ENCODE results near the gene SLC22A7.
A peak's percentile ranks its signal among the peaks of the same experiment; 100 is the strongest.

The SLC22A7 gene

DNA sequence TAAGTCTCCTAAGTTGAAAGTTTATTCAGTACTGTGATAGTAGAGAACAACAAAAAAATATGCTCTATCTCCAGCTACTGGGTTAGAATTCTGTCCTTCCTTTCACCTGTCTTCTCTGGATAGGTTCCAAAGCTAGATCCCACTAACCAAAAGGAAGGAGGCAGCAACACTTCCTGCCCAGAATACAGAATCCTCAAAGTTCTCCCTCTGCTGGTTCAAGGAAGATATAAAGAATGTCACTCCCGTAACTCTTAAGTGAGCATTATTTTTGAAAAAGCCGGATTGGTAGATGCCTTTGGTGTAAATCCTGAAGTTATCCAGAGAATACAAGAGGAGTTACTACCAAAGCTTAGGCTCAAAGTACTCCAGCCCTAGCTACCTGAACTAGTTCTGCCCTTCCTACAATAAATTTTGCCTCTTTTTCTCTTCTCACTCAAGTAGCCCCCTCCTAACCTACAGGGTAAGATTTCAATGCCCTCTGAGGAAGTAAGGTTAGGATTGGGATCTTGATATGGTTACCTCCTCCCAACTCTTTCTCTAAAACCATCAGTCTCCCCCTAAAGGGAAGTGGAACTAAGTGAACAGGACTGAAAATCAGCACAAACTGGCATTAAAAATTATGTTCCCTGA lies 36.5 kb downstream of the SLC22A7 start:
- WGBS (ENCODE audit: extremely low coverage, insufficient coverage, insufficient read length), result no CpG with 5 or more reads among the region's 2 CpGs
- H3K27me3 ChIP-seq (ENCODE audit: insufficient read depth, low read length), result no peaks in the 10 kb centered on the region

DNA sequence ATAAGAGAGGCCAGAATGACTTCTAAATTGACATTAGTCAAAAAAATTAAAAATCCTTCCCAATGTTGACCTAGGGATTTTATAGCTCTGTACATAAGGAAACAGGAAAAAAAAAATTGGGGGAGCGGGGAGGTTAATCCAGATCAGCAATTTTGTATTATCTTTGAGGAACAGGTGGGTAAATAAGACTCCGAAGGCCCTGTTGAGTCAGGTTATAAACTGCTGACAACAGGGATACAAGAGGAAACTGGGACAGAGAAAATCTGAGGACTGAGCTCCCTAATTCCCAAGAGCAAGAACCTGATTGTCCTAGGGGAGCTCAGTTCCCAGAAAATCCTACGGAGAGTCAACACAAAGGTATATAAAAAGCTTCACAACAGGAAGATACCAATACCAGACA lies 37.4 kb downstream of the SLC22A7 start:
- Histone ChIP-seq H3K14ac (ENCODE audit: low read length) (no peak overlapping the region), H3K18ac (ENCODE audit: low read length) (no peak overlapping the region), H3K79me2 (ENCODE audit: control insufficient read depth, insufficient read depth, low read length, poor library complexity) (no peaks in the 10 kb centered on the region), H2BK12ac (ENCODE audit: low read length) (no peak overlapping the region), H3K27me3 (ENCODE audit: insufficient read depth, low read length) (no peaks in the 10 kb centered on the region), H3K4ac (ENCODE audit: low read depth, low read length) (no peak overlapping the region), H3K4me2 (ENCODE audit: low read length) (no peak overlapping the region), H4K91ac (ENCODE audit: low read depth, low read length) (no peak overlapping the region), H3K79me1 (ENCODE audit: low read length) (no peaks in the 10 kb centered on the region), H3K9me3 (ENCODE audit: insufficient read depth, low read depth, low read length) (peaks cover 2% of the 10 kb centered on the region), H2BK120ac (ENCODE audit: insufficient read depth, low read length, poor library complexity) (no peak overlapping the region), H3K4me3 (ENCODE audit: low read depth, low read length) (no peak overlapping the region), H3K9ac (ENCODE audit: low read length) (no peak overlapping the region), H3K36me3 (ENCODE audit: control insufficient read depth in 1 of 2, insufficient read depth in 2 of 2, low read length in 2 of 2) (peaks cover 6 to 26% of the 10 kb centered on the region in 2 experiments), H4K12ac (ENCODE audit: low read depth, low read length) (no peak overlapping the region), H3K27ac (ENCODE audit: low read depth, low read length) (no peak overlapping the region), H2AK5ac (ENCODE audit: low read length) (no peak overlapping the region), H4K8ac (ENCODE audit: low read depth, low read length) (no peak overlapping the region), H2BK5ac (ENCODE audit: low read depth, low read length, poor library complexity) (no peak overlapping the region), H3K4me1 (ENCODE audit: control insufficient read depth in 1 of 2, insufficient read depth in 2 of 2, low read length in 2 of 2) (peaks cover 0 to 2% of the 10 kb centered on the region in 2 experiments), H3K23ac (ENCODE audit: low read length) (no peak overlapping the region), H2AFZ (ENCODE audit: insufficient read depth, low read length, poor library complexity) (no peak overlapping the region)
- DNase-seq, result no peak
- WGBS (ENCODE audit: extremely low coverage, insufficient coverage, insufficient read length), result no CpG with 5 or more reads among the region's 3 CpGs

More for the DNA sequence above, 36.5 kb downstream of the SLC22A7 start:
- Histone ChIP-seq H4K8ac (ENCODE audit: low read depth, low read length) (no peak overlapping the region), H2BK5ac (ENCODE audit: low read depth, low read length, poor library complexity) (no peak overlapping the region), H3K18ac (ENCODE audit: low read length) (no peak overlapping the region), H3K9me3 (ENCODE audit: insufficient read depth, low read depth, low read length) (peaks cover 2% of the 10 kb centered on the region), H2AFZ (ENCODE audit: insufficient read depth, low read length, poor library complexity) (no peak overlapping the region), H3K4me3 (ENCODE audit: low read depth, low read length) (no peak overlapping the region), H3K79me1 (ENCODE audit: low read length) (no peaks in the 10 kb centered on the region), H3K79me2 (ENCODE audit: control insufficient read depth, insufficient read depth, low read length, poor library complexity) (no peaks in the 10 kb centered on the region), H4K91ac (ENCODE audit: low read depth, low read length) (no peak overlapping the region), H2BK120ac (ENCODE audit: insufficient read depth, low read length, poor library complexity) (no peak overlapping the region), H3K4me2 (ENCODE audit: low read length) (no peak overlapping the region), H3K36me3 (ENCODE audit: control insufficient read depth in 1 of 2, insufficient read depth in 2 of 2, low read length in 2 of 2) (peaks cover 4 to 19% of the 10 kb centered on the region in 2 experiments), H2BK12ac (ENCODE audit: low read length) (no peak overlapping the region), H3K23ac (ENCODE audit: low read length) (no peak overlapping the region), H2AK5ac (ENCODE audit: low read length) (no peak overlapping the region), H3K4me1 (ENCODE audit: control insufficient read depth in 1 of 2, insufficient read depth in 2 of 2, low read length in 2 of 2) (peaks cover 0 to 2% of the 10 kb centered on the region in 2 experiments), H3K4ac (ENCODE audit: low read depth, low read length) (no peak overlapping the region), H3K9ac (ENCODE audit: low read length) (no peak overlapping the region), H3K14ac (ENCODE audit: low read length) (no peak overlapping the region), H3K27ac (ENCODE audit: low read depth, low read length) (no peak overlapping the region), H4K12ac (ENCODE audit: low read depth, low read length) (no peak overlapping the region)
- peak in 1 of 2 donors; percentile 72 for DNase-seq

DNA sequence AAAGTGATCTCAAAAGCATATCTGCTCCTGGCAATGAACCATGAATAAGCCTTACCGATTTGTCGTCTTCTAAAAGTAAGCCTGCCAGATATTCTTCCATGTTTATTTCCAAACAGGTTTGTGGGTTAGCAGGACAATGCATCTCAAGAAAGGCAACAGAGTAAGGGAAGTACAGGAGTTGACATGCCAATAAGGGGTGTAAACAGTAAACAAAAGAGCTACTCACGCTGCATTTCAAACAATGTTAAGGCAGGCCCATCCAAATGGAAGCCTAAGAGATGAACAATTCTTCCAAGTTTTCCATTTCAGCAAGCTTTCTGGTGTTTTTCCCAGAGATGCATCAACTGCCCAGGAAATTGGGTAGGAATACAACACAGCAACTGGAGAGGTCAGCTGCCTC lies 38.3 kb downstream of the SLC22A7 start:
- H3K9me3 ChIP-seq (ENCODE audit: insufficient read depth, low read depth, low read length), result peaks cover 2% of the 10 kb centered on the region
- no peak overlapping the region for H2BK120ac ChIP-seq (ENCODE audit: insufficient read depth, low read length, poor library complexity)
- no peak overlapping the region for H2AFZ ChIP-seq (ENCODE audit: insufficient read depth, low read length, poor library complexity)
- H3K4me2 ChIP-seq (ENCODE audit: low read length), result no peak overlapping the region
- no peak overlapping the region for H2BK5ac ChIP-seq (ENCODE audit: low read depth, low read length, poor library complexity)
- no peak overlapping the region for H3K9ac ChIP-seq (ENCODE audit: low read length)
- no peaks in the 10 kb centered on the region for H3K79me1 ChIP-seq (ENCODE audit: low read length)
- no peak overlapping the region for H3K4me3 ChIP-seq (ENCODE audit: low read depth, low read length)
- H3K14ac ChIP-seq (ENCODE audit: low read length), result no peak overlapping the region
- no peak overlapping the region for H3K4ac ChIP-seq (ENCODE audit: low read depth, low read length)
- peaks cover 8 to 31% of the 10 kb centered on the region in 2 experiments for H3K36me3 ChIP-seq (ENCODE audit: control insufficient read depth in 1 of 2, insufficient read depth in 2 of 2, low read length in 2 of 2)
- peaks cover 0 to 2% of the 10 kb centered on the region in 2 experiments for H3K4me1 ChIP-seq (ENCODE audit: control insufficient read depth in 1 of 2, insufficient read depth in 2 of 2, low read length in 2 of 2)
- no peak overlapping the region for H4K12ac ChIP-seq (ENCODE audit: low read depth, low read length)
- WGBS (ENCODE audit: extremely low coverage, insufficient coverage, insufficient read length), result no CpG with 5 or more reads among the region's 3 CpGs
- no peak overlapping the region for H4K8ac ChIP-seq (ENCODE audit: low read depth, low read length)
- no peaks in the 10 kb centered on the region for H3K79me2 ChIP-seq (ENCODE audit: control insufficient read depth, insufficient read depth, low read length, poor library complexity)
- H4K91ac ChIP-seq (ENCODE audit: low read depth, low read length), result no peak overlapping the region
- H3K23ac ChIP-seq (ENCODE audit: low read length), result no peak overlapping the region
- no peaks in the 10 kb centered on the region for H3K27me3 ChIP-seq (ENCODE audit: insufficient read depth, low read length)
- no peak overlapping the region for H2AK5ac ChIP-seq (ENCODE audit: low read length)
- no peak overlapping the region for H3K27ac ChIP-seq (ENCODE audit: low read depth, low read length)
- DNase-seq, result no peak
- H3K18ac ChIP-seq (ENCODE audit: low read length), result no peak overlapping the region
- H2BK12ac ChIP-seq (ENCODE audit: low read length), result no peak overlapping the region

DNA sequence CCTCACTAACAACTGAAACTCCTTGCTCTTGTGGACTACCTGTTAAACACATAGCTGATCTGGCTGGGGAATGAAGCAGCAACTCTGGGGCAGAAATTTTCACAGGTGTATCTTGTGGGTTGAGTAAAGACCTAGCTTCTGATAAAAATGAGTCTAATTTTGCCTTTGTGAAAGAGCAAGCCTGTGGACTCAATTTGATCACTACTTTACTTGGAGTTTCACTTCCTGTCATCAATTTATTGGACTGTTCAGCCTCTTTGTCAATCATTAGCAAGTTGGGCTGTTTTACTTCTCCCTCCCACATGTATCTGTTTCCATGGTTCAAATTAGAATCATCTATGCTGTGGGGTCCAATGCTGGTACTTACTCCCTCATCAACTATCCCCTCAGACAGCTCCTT lies 40.2 kb downstream of the SLC22A7 start:
- no peak overlapping the region for H3K27ac ChIP-seq (ENCODE audit: low read depth, low read length)
- no peak overlapping the region for H2BK120ac ChIP-seq (ENCODE audit: insufficient read depth, low read length, poor library complexity)
- H2AFZ ChIP-seq (ENCODE audit: insufficient read depth, low read length, poor library complexity), result no peak overlapping the region
- H3K79me2 ChIP-seq (ENCODE audit: control insufficient read depth, insufficient read depth, low read length, poor library complexity), result no peaks in the 10 kb centered on the region
- H3K79me1 ChIP-seq (ENCODE audit: low read length), result no peaks in the 10 kb centered on the region
- H3K4me3 ChIP-seq (ENCODE audit: low read depth, low read length), result no peak overlapping the region
- H4K12ac ChIP-seq (ENCODE audit: low read depth, low read length), result no peak overlapping the region
- no peak overlapping the region for H2BK5ac ChIP-seq (ENCODE audit: low read depth, low read length, poor library complexity)
- H3K23ac ChIP-seq (ENCODE audit: low read length), result no peak overlapping the region
- H2AK5ac ChIP-seq (ENCODE audit: low read length), result no peak overlapping the region
- H3K9ac ChIP-seq (ENCODE audit: low read length), result no peak overlapping the region
- H4K91ac ChIP-seq (ENCODE audit: low read depth, low read length), result no peak overlapping the region
- peaks cover 2% of the 10 kb centered on the region for H3K9me3 ChIP-seq (ENCODE audit: insufficient read depth, low read depth, low read length)
- no peak overlapping the region for H2BK12ac ChIP-seq (ENCODE audit: low read length)
- H3K14ac ChIP-seq (ENCODE audit: low read length), result no peak overlapping the region
- H3K4me1 ChIP-seq (ENCODE audit: control insufficient read depth in 1 of 2, insufficient read depth in 2 of 2, low read length in 2 of 2), result no peaks in the 10 kb centered on the region
- no peak overlapping the region for H3K4ac ChIP-seq (ENCODE audit: low read depth, low read length)
- no peak overlapping the region for H3K18ac ChIP-seq (ENCODE audit: low read length)
- no peak overlapping the region for H3K4me2 ChIP-seq (ENCODE audit: low read length)
- no peak overlapping the region for H4K8ac ChIP-seq (ENCODE audit: low read depth, low read length)
- DNase-seq, result no peak
- H3K36me3 ChIP-seq (ENCODE audit: control insufficient read depth in 1 of 2, insufficient read depth in 2 of 2, low read length in 2 of 2), result peaks cover 13 to 40% of the 10 kb centered on the region in 2 experiments
- no peaks in the 10 kb centered on the region for H3K27me3 ChIP-seq (ENCODE audit: insufficient read depth, low read length)

All from trophoblast cell (in vitro differentiated cells and primary cell).